Measurements from ENCODE around the gene BTBD2.
"Not testable (repeated sequence)": the region's sequence is repeated elsewhere in the genome, so short reads cannot be mapped to it uniquely, and the experiment has no call there.

The BTBD2 gene

DNA sequence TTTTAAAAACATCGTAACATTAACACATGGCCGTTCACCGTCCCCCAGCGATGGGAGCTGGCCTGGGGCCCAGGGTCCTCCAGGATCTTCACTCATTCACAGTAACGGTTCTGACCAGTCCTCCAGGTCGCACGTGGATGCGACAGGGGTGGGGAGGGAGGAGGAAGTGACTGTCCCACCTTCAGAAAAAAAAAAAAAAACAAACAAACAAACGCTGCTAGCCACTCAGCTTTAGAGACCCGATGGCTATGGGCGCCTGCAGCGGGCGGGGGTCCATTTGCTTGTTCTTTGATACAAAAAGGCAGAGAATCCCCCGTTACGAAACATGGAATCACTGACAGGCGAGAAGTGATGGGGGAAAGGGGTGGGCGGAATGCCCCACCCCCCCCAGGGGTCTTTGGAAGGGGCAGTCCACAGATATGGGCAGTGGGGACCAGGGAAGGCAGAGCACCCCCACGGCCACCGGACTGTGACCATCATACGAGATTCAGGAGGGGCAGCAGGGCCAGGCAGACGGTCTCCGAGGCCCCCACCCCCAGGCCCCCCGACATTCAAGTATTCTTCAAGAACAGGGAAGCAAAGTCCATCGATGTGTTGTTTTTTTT is 22.2 kb upstream of the BTBD2 start:
- Histone ChIP-seq H3K27ac (no peak overlapping the region), H3K4me3 (no peak overlapping the region)
- DNase-seq (ENCODE audit: low spot score) = no peak
- TF ChIP-seq, protein P1, sequence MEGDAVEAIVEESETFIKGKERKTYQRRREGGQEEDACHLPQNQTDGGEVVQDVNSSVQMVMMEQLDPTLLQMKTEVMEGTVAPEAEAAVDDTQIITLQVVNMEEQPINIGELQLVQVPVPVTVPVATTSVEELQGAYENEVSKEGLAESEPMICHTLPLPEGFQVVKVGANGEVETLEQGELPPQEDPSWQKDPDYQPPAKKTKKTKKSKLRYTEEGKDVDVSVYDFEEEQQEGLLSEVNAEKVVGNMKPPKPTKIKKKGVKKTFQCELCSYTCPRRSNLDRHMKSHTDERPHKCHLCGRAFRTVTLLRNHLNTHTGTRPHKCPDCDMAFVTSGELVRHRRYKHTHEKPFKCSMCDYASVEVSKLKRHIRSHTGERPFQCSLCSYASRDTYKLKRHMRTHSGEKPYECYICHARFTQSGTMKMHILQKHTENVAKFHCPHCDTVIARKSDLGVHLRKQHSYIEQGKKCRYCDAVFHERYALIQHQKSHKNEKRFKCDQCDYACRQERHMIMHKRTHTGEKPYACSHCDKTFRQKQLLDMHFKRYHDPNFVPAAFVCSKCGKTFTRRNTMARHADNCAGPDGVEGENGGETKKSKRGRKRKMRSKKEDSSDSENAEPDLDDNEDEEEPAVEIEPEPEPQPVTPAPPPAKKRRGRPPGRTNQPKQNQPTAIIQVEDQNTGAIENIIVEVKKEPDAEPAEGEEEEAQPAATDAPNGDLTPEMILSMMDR (IDR thresholded peaks at IDR 0.05) = no peak

DNA sequence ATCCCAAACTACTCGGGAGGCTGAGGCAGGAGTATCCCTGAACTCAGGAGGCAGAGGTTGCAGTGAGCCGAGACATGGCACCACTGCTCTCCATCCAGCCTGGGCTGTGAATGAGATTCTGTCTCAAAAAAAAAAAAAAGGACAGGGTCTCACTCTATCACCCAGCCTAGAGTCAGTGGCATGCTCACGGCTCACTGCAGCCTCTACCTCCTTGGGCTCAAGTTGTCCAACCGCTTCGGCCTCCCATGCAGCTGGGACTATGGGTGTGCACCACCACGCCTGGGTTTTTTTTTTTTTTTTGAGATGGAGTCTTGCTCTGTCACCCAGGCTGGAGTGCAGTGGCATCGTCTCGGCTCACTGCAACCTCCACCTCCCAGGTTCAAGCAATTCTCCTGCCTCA is 20.9 kb upstream of the BTBD2 start:
- DNase-seq (ENCODE audit: low spot score) = no peak
- H3K27ac ChIP-seq = no peak overlapping the region
- H3K4me3 ChIP-seq = no peak overlapping the region
- TF ChIP-seq, protein P1 (IDR thresholded peaks at IDR 0.05) = no peak

DNA sequence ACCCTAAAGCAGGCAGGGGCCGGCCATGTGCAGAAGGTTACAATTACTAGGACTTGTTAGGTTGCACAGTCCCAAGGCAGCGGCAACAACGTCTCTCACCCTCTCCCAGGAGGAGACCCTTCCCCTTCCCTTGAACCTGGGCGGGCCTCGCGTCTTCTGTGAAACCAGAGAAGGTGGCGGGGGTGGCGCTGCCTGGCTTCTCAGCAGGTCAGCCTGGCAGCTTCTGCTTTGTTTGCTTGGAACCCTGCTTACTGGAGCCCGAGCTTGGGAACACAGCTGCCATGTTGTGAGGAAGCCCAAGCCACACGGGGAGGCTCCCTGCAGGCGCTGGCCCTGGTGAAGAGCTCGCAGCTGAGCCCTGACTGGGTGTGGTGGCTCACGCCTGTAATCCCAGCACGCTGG is 20.1 kb upstream of the BTBD2 start:
- TF ChIP-seq, protein P1 (IDR thresholded peaks at IDR 0.05) = no peak
- no peak for DNase-seq (ENCODE audit: low spot score)
- H3K4me3 ChIP-seq = no peak overlapping the region
- H3K27ac ChIP-seq = no peak overlapping the region

DNA sequence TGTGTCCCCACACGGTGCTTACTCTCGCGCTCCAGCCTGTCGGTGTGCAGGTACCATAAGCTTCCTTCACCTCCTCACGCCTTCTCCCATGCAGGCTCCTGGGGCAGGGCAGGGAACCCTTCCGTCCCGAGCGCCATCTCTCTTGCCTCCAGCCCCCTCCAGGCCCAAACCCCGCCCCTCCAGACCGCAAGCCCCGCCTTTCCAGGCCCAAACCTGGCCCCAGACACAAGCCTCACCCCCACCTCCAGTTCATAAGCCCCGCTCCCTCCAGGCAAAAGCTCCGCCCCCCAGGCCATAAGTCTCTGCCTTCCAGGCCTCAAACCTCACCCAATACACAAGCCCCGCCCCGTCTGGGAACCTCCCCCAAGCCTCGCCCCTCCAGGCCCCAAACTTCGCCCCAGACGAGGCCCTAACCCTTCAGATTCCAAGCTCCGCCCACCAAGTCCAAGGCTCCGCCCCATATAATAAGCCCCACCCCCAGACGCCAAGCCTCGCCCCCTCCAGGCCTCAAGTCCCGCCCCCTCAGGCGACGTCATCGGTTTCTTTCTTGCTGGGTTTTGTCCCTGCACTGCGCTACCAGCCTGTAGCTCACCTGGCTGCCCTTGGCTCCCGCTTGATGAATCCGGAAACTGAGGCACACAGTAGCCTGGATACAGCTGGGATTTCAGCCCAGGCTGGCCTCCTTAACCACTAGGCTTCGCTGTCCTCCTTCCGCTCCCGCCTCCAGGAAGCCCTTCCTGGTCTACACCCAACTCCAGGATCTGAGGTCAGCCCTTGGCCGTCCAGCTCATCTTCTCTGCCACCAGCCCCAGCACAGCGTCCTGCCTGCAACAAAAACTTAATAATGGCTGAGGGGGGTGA is 19.4 kb upstream of the BTBD2 start:
- TF ChIP-seq, protein P1 (IDR thresholded peaks at IDR 0.05) = no peak
- peak overlapping the region in 1 of 2 donors; percentile 16 for H3K27ac ChIP-seq
- no peak overlapping the region for H3K4me3 ChIP-seq
- no peak for DNase-seq (ENCODE audit: low spot score)

DNA sequence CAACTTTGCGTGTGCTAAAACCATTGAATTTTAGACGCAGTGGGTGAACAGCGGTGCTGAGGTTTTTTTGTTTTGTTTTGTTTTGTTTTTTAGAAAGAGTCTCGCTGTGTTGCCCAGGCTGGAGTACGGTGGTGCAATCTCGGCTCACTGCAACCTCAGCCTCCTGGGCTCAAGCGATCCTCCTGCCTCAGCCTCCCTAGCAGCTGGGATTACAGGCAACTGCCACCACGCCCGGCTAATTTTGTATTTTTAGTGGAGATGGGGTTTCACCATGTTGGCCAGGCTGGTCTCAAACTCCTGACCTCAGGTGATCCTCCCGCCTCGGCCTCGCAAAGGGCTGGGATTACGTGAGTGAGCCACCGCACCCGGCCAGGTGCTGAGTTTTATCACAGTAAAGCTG is 18.7 kb upstream of the BTBD2 start:
- not testable (repeated sequence) for H3K4me3 ChIP-seq; DNase-seq (ENCODE audit: low spot score)
- peak overlapping the region in 1 of 2 donors; percentile 5 for H3K27ac ChIP-seq

DNA sequence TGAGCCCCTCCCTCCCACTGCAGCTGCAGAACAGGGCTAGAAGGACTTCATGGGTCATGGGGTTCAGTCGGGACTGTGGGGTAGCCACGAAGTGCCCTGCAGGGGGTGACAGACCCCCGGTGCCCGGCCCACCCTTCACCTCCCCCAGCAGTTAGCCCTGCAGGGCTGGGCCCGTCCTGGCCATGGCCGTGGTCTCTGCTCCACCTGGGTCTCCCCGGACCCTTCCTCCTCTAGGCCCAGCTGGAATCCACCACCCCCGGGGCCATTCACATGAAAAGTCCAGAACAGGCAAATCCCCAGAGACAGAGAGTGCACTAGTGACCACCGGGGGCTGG is 18.3 kb upstream of the BTBD2 start:
- DNase-seq (ENCODE audit: low spot score) = no peak
- Histone ChIP-seq H3K4me3 (no peak overlapping the region), H3K27ac (peak overlapping the region in 1 of 2 donors; percentile 94)
- TF ChIP-seq, protein P1 (IDR thresholded peaks at IDR 0.05) = no peak

DNA sequence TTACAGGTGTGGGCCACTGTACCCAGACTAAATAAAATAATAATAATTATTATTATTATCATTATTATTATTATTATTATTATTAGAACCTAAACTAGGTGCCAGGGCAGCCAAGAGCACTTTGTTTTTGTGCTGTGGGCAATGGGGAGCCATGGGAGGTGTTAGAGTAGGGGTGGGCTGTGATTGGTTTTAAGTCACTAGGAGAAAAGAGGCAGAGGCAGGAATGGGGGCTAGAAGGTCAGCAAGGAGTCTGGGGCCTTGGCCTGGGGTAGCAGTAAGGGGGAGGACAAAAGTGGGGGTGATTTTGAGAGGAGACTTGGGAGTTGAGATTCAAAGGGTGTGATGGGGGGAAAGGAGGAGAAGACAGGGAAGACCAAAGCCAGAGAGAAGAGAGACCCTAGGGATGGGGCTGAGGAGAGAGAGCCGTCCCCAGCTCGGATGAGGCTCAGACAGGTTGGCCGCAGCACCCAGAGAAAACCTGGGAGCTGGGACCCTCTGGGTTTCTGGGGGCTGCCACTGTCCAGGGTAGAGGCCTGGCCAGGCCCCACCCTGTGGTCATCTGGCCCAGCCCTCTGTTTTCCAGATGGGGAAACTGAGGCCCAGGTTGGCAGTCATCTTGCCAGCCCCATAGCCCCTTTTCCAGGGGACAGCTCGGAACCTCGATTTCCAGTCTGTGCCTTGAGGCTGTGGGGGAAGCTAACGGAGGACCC is 17.8 kb upstream of the BTBD2 start:
- Histone ChIP-seq H3K27ac (peak overlapping the region; percentile 89 to 94), H3K4me3 (no peak overlapping the region)
- no peak for DNase-seq (ENCODE audit: low spot score)
- TF ChIP-seq, protein P1 (IDR thresholded peaks at IDR 0.05) = no peak
